H1 (cell line): ENCODE data around the gene TCF19. TPM values are rescaled to one million over a fixed set of nuclear protein-coding genes. Genes with fewer than 3 reads are reported as not detected.

ENCODE experiments used
- polyA plus RNA-seq, 7 experiments: library from polyadenylated mRNA; depleted of rRNA in 3 of 7; stranded (reverse) in 5 of 7; unstranded in 2 of 7; fragments of >200 nt in 5 of 7; fragments of 200-250 nt in 2 of 7; gene quantifications; 1 replicate in 5 of 7; 2 replicates in 1 of 7; 4 replicates in 1 of 7; pipeline versions ENCODE4 v1.2.1 to v1.2.3, GENCODE V29; 2011 to 2013; ENCODE audit warnings: missing spikeins in 2 of 7, mixed read lengths in 2 of 7
- total RNA-seq: library from RNA; stranded (reverse); fragmentation: NEBNext Ultra II Directional; extraction: Animal tissue kit (Norgen Biotek cat#: 25700); gene quantifications from 2 replicates; pipeline ENCODE4 v1.2.1, GENCODE V29; 2021
- TF ChIP-seq, protein P1 (sequence below): fragments of 300-600 bp; sonication (generic); IDR thresholded peaks from 2 replicates; pipeline ENCODE4 v1.7.1; 2012; ENCODE audit warnings: low read length, moderate library complexity, mild to moderate bottlenecking, inconsistent platforms; ENCODE audit not compliant: insufficient replicate concordance

The TCF19 gene
- total and polyA plus RNA-seq, 2 of the 8 experiments (the other 6 are each of a cell fraction or from before 2014, with no cell fraction given) = 7.2 to 11.0 TPM

DNA sequence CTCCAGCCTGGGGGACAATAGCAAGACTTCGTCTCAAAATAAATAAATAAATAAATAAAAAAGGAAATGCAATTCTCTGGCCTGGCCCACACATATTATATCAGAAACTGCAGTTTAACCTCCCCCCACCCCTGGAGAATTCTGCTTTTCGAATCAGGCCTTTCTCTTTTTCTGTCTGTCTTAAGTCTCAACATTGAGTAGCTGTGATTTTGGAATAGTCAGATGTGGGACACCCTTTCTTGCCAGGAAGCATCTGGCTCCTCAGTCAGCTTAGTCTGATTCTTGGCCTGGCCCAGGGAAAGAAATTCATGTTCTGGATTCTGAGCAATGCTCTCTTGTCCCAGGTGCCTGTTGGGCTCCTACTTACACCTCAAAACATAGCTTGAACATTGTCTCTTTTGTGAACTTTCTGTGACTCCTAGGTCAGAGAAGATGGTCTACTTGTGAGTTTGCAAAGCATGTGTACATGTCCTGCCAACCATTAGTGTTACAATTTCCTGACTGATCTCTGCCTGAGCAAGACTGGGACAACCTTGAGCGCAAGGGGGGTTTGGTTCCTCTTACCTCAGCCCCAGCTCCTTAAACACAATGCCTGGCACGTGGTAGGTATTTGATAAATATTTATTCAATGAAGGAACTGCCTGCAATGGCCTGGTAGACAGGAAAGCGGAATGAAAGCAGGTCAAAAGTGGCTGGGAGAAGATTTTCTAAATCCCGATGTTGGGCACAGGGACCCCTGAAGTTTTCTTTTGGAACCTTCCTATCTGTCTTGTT, 35.9 kb downstream of the TCF19 start (continued):
- TF ChIP-seq, protein P1, sequence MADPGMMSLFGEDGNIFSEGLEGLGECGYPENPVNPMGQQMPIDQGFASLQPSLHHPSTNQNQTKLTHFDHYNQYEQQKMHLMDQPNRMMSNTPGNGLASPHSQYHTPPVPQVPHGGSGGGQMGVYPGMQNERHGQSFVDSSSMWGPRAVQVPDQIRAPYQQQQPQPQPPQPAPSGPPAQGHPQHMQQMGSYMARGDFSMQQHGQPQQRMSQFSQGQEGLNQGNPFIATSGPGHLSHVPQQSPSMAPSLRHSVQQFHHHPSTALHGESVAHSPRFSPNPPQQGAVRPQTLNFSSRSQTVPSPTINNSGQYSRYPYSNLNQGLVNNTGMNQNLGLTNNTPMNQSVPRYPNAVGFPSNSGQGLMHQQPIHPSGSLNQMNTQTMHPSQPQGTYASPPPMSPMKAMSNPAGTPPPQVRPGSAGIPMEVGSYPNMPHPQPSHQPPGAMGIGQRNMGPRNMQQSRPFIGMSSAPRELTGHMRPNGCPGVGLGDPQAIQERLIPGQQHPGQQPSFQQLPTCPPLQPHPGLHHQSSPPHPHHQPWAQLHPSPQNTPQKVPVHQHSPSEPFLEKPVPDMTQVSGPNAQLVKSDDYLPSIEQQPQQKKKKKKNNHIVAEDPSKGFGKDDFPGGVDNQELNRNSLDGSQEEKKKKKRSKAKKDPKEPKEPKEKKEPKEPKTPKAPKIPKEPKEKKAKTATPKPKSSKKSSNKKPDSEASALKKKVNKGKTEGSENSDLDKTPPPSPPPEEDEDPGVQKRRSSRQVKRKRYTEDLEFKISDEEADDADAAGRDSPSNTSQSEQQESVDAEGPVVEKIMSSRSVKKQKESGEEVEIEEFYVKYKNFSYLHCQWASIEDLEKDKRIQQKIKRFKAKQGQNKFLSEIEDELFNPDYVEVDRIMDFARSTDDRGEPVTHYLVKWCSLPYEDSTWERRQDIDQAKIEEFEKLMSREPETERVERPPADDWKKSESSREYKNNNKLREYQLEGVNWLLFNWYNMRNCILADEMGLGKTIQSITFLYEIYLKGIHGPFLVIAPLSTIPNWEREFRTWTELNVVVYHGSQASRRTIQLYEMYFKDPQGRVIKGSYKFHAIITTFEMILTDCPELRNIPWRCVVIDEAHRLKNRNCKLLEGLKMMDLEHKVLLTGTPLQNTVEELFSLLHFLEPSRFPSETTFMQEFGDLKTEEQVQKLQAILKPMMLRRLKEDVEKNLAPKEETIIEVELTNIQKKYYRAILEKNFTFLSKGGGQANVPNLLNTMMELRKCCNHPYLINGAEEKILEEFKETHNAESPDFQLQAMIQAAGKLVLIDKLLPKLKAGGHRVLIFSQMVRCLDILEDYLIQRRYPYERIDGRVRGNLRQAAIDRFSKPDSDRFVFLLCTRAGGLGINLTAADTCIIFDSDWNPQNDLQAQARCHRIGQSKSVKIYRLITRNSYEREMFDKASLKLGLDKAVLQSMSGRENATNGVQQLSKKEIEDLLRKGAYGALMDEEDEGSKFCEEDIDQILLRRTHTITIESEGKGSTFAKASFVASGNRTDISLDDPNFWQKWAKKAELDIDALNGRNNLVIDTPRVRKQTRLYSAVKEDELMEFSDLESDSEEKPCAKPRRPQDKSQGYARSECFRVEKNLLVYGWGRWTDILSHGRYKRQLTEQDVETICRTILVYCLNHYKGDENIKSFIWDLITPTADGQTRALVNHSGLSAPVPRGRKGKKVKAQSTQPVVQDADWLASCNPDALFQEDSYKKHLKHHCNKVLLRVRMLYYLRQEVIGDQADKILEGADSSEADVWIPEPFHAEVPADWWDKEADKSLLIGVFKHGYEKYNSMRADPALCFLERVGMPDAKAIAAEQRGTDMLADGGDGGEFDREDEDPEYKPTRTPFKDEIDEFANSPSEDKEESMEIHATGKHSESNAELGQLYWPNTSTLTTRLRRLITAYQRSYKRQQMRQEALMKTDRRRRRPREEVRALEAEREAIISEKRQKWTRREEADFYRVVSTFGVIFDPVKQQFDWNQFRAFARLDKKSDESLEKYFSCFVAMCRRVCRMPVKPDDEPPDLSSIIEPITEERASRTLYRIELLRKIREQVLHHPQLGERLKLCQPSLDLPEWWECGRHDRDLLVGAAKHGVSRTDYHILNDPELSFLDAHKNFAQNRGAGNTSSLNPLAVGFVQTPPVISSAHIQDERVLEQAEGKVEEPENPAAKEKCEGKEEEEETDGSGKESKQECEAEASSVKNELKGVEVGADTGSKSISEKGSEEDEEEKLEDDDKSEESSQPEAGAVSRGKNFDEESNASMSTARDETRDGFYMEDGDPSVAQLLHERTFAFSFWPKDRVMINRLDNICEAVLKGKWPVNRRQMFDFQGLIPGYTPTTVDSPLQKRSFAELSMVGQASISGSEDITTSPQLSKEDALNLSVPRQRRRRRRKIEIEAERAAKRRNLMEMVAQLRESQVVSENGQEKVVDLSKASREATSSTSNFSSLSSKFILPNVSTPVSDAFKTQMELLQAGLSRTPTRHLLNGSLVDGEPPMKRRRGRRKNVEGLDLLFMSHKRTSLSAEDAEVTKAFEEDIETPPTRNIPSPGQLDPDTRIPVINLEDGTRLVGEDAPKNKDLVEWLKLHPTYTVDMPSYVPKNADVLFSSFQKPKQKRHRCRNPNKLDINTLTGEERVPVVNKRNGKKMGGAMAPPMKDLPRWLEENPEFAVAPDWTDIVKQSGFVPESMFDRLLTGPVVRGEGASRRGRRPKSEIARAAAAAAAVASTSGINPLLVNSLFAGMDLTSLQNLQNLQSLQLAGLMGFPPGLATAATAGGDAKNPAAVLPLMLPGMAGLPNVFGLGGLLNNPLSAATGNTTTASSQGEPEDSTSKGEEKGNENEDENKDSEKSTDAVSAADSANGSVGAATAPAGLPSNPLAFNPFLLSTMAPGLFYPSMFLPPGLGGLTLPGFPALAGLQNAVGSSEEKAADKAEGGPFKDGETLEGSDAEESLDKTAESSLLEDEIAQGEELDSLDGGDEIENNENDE = no peak
